ENCODE data around the gene FSTL3. TPM values are rescaled to one million over a fixed set of nuclear protein-coding genes. Genes with fewer than 3 reads are reported as not detected.
A peak's percentile ranks its signal among the peaks of the same experiment; 100 is the strongest.

Gene FSTL3
- total RNA-seq, 6 donors from 2014 or later: 109 to 335 (median 197) TPM

DNA sequence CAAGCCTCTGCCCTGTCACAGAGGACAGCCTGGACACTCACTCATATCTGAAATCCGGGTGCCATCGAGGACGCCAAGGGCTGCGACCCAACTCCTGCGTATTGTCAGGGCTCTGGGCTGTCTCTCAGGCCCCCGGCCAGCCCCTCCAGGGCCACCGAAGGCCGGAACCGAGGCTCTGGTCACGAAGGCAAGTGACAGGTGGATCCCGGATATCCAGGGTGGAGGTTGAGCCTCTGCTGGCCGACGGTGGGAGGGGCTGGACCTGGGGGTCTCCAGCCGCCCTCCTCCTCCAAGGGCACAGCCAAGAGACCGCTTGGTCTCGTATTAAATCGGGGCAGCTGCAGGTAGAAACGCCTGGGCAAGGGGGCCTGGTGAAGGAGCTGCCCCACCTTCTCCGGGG is 18.6 kb upstream of the FSTL3 start:
- Histone ChIP-seq H3K4me3 (no peak overlapping the region), H3K9me3 (no peaks in the 10 kb centered on the region), H3K4me1 (peaks cover 38 to 69% (median 46%) of the 10 kb centered on the region in 4 donors), H3K27ac (no peak overlapping the region), H3K27me3 (no peaks in the 10 kb centered on the region), H3K36me3 (peaks cover 4 to 35% (median 17%) of the 10 kb centered on the region in 4 donors)
- no peak for ATAC-seq (ENCODE audit: low FRiP score in 2 of 2)
- TF ChIP-seq, protein P1, sequence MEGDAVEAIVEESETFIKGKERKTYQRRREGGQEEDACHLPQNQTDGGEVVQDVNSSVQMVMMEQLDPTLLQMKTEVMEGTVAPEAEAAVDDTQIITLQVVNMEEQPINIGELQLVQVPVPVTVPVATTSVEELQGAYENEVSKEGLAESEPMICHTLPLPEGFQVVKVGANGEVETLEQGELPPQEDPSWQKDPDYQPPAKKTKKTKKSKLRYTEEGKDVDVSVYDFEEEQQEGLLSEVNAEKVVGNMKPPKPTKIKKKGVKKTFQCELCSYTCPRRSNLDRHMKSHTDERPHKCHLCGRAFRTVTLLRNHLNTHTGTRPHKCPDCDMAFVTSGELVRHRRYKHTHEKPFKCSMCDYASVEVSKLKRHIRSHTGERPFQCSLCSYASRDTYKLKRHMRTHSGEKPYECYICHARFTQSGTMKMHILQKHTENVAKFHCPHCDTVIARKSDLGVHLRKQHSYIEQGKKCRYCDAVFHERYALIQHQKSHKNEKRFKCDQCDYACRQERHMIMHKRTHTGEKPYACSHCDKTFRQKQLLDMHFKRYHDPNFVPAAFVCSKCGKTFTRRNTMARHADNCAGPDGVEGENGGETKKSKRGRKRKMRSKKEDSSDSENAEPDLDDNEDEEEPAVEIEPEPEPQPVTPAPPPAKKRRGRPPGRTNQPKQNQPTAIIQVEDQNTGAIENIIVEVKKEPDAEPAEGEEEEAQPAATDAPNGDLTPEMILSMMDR (IDR thresholded peaks at IDR 0.05): no peak
- no peak for TF ChIP-seq POLR2AphosphoS5 (IDR thresholded peaks at IDR 0.05)
- no peak for TF ChIP-seq EP300 (IDR thresholded peaks at IDR 0.05)
- no peak for TF ChIP-seq POLR2A (IDR thresholded peaks at IDR 0.05)
- DNase-seq: peak in 1 of 2 donors; percentile 65
- WGBS, 2 donors: 87 to 90% methylated on average over 6 to 19 of the region's 19 CpGs

DNA sequence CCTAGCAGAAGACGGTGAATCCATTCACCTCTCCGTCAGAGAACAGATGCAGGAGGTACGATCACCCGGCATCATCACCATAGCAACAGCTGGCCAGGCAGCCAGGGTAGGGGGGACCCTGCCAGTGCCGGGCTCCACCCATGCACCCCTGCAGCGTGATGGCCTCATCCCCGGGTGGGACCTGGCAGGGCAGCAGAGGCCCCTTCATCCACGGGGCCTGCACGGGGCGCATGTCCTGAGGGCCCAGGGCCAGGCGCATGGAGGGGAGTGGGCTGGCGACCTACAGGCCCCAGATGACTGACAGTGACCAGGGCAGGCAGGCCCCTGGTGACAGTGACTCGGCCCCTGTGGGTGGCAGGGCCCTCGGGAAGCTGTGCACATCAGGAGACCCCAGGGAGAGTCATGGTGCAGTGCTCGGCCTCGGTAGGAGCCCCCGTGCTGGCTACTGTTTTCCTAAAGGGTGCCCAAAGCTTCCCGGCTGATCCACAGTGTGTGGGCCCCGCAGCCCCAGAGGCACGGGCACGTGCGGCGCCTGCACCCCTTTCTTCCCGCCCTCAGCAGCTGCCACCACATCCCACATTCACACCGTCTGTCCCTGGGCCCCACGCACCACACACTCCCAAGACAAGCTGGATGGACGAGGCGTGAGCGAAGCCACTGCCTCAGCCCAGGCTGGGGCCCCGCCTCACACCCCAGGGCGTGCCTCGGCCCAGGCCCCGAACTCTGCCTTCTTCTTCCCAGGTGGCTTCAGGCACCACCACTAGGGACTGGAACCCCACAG is 17.9 kb upstream of the FSTL3 start:
- peaks cover 2 to 28% (median 12%) of the 10 kb centered on the region in 4 donors for H3K36me3 ChIP-seq
- H3K27ac ChIP-seq: peak overlapping the region; percentile 18 to 93 (median 74)
- peaks cover 38 to 70% (median 46%) of the 10 kb centered on the region in 4 donors for H3K4me1 ChIP-seq
- no peaks in the 10 kb centered on the region for H3K9me3 ChIP-seq
- H3K27me3 ChIP-seq: no peaks in the 10 kb centered on the region
- no peak overlapping the region for H3K4me3 ChIP-seq
- 83% methylated on average over 18 to 27 of the region's 33 CpGs for WGBS, 2 donors
- ATAC-seq (ENCODE audit: low FRiP score in 2 of 2) (no peak), DNase-seq (peak in 1 of 2 donors; percentile 80)
- TF ChIP-seq, protein P1 (IDR thresholded peaks at IDR 0.05): no peak
- TF ChIP-seq EP300 (IDR thresholded peaks at IDR 0.05) (no peak), POLR2A (IDR thresholded peaks at IDR 0.05) (no peak), POLR2AphosphoS5 (IDR thresholded peaks at IDR 0.05) (no peak)

DNA sequence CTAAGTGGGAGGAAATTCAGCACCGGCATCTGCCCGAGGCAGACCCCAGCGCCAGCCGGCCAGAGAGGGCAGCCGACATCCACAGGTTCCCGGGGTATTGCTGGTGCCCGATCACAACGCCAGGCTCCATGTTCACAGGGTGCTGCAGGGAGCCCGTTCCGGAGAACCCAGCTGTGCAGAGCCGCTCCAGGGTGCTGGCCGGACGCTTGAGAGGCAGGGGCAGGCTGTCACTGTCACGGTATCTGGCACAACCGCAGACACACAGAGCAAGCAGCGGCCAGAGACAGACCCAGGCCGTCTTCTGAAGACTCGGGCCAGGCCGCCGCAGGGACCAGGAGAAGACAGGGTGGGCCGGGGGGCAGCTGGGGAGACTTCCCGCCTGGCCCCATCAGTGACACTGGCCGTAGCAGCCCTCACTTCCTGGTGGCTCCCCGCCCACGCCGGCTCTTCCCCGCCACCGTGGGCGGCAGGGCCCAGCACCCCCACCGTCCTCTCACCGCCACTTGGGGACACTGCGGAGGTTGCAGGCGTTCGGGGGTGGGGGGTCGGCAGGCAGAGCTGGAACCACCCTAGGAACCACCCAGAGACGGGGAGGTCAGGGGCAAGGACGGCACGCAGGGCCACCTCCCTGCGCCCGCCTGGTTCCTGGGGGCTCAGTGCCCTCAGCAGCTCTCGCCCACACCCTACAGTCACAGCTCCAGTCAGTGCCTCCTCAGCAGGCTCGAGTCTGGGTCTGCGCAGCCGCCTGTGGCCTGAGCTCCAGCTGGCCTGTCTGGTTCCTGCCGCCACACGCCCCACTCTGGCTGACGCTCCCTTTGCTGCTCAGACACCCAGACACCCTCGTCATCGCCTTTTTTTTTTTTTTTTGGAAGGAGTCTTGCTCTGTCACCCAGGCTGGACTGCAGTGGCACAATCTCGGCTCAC is 17.0 kb upstream of the FSTL3 start:
- peak overlapping the region in 1 of 4 donors; percentile 19 for H3K4me3 ChIP-seq
- ATAC-seq (ENCODE audit: low FRiP score in 2 of 2) (peak in 1 of 2 donors; percentile 17), DNase-seq (peak in 1 of 2 donors; percentile 85)
- peaks cover 0 to 19% (median 4%) of the 10 kb centered on the region in 4 donors for H3K36me3 ChIP-seq
- peaks cover 47 to 79% (median 53%) of the 10 kb centered on the region in 4 donors for H3K4me1 ChIP-seq
- H3K27me3 ChIP-seq: no peaks in the 10 kb centered on the region
- 58 to 63% methylated on average over 33 to 44 of the region's 50 CpGs for WGBS, 2 donors
- H3K9me3 ChIP-seq: no peaks in the 10 kb centered on the region
- no peak for TF ChIP-seq POLR2A (IDR thresholded peaks at IDR 0.05)
- TF ChIP-seq EP300 (IDR thresholded peaks at IDR 0.05): no peak
- TF ChIP-seq, protein P1 (IDR thresholded peaks at IDR 0.05): no peak
- TF ChIP-seq POLR2AphosphoS5 (IDR thresholded peaks at IDR 0.05): no peak
- H3K27ac ChIP-seq: peak overlapping the region; percentile 60 to 93 (median 88)

DNA sequence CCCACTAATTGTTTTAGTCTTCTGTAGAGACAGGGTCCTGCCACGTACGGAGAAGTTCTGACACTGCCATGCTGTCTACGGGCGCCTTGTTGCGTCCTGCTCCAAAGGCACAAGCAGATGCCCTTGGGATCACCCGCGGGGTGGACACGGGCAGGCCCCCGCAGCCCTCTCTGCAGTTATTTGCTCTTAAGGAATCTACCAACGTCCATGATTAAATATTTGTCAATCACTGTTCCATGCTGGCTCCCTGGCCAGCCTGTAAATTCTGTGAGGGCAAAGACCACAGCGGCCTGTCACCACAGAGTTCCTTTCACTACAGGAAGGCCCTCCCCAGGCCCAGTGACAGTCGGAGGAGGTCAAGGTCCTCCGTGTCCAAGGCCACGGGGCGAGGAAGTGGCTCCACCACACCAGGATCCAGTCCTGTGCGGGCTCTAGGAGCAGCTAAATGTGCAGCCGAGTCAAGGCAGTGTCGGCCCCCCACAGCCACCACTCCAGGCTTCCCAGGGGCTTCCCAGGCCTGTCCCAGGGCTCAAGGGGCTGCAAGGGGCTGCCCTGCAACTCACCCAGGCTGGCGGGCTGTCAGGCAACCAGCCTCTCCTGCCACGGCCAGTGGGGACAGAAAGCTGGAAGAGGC is 15.3 kb upstream of the FSTL3 start:
- Histone ChIP-seq H3K36me3 (peaks cover 0 to 11% (median 4%) of the 10 kb centered on the region in 4 donors), H3K4me1 (peaks cover 57 to 87% (median 63%) of the 10 kb centered on the region in 4 donors), H3K27me3 (no peaks in the 10 kb centered on the region), H3K9me3 (no peaks in the 10 kb centered on the region), H3K27ac (peak overlapping the region; percentile 87 to 93 (median 89)), H3K4me3 (peak overlapping the region in 3 of 4 donors; percentile 97 to 99 (median 97))
- 38 to 52% methylated on average over 5 to 14 of the region's 20 CpGs for WGBS, 2 donors
- DNase-seq (peak in 1 of 2 donors; percentile 72), ATAC-seq (ENCODE audit: low FRiP score in 2 of 2) (no peak)
- no peak for TF ChIP-seq EP300 (IDR thresholded peaks at IDR 0.05)
- TF ChIP-seq, protein P1 (IDR thresholded peaks at IDR 0.05): peak in 1 of 6 experiments; percentile 7
